NT2/D1 (cell line): ENCODE measurements around the gene DMRTC2.

ENCODE experiments used
- YY1 ChIP-seq: IDR thresholded peaks from 2 replicates; pipeline ENCODE4 v1.6.1; 2011; ENCODE audit not compliant: insufficient read length, insufficient read depth
- ZNF274 ChIP-seq: IDR thresholded peaks from 2 replicates; pipeline ENCODE4 v1.6.1; 2011; ENCODE audit warnings: mild to moderate bottlenecking, low read depth, low read length

DNA sequence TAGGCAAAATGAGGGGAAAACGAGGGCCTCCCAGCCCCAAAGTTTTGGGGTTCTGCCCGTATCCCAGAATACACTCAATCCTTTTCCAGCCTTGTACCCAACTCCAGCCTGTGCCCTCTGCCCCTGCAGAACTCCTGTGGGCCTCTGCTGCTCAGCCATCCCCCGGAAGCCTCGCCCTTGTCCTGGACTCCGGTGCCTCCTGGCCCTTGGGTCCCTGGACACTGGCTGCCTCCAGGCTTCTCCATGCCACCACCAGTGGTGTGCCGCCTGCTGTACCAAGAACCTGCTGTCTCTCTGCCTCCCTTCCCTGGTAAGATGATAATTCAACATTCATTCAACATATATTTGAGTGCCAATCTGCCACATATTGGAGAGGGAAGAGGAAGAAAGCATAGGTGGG is 3.8 kb downstream of the DMRTC2 start:
- TF ChIP-seq YY1 (no peak), ZNF274 (no peak)
